Tibial nerve (tissue), 3 donors: ENCODE results near the gene ANO2.

ENCODE experiments used
- POLR2A ChIP-seq, 2 donors: fragments of 450-650 bp; IDR thresholded peaks; one replicate each; pipeline ENCODE4 v1.6.1; 2017; ENCODE audit warnings: antibody characterized with exemption in 2 of 2, mild to moderate bottlenecking in 2 of 2, moderate library complexity in 2 of 2
- TF ChIP-seq, protein P1 (sequence below), 5 experiments: fragments of 200-600 bp in 3 of 5; fragments of 450-650 bp in 2 of 5; sonication (generic) in 3 of 5; IDR thresholded peaks; one replicate each; pipeline ENCODE4 v1.5.1; 2016 to 2019; ENCODE audit warnings: antibody characterized with exemption in 5 of 5, mild to moderate bottlenecking in 3 of 5, moderate library complexity in 2 of 5

- TF ChIP-seq, protein P1, sequence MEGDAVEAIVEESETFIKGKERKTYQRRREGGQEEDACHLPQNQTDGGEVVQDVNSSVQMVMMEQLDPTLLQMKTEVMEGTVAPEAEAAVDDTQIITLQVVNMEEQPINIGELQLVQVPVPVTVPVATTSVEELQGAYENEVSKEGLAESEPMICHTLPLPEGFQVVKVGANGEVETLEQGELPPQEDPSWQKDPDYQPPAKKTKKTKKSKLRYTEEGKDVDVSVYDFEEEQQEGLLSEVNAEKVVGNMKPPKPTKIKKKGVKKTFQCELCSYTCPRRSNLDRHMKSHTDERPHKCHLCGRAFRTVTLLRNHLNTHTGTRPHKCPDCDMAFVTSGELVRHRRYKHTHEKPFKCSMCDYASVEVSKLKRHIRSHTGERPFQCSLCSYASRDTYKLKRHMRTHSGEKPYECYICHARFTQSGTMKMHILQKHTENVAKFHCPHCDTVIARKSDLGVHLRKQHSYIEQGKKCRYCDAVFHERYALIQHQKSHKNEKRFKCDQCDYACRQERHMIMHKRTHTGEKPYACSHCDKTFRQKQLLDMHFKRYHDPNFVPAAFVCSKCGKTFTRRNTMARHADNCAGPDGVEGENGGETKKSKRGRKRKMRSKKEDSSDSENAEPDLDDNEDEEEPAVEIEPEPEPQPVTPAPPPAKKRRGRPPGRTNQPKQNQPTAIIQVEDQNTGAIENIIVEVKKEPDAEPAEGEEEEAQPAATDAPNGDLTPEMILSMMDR (IDR thresholded peaks at IDR 0.05) = no peak
- TF ChIP-seq POLR2A (IDR thresholded peaks at IDR 0.05) = no peak
Observed at GRCh38 chr12:5776091-5776490, 169.0 kb downstream of the ANO2 start.
